ENCODE results near the gene SLC51A. TPM values are rescaled to one million over a fixed set of nuclear protein-coding genes. Genes with fewer than 3 reads are reported as not detected.
A peak's percentile ranks its signal among the peaks of the same experiment; 100 is the strongest.

SLC51A gene
- total and polyA plus RNA-seq, 9 of the 15 experiments (the other 6 are each of a cell fraction or from before 2014, with no cell fraction given) = 0.35 to 0.38 TPM; not detected in 7

GRCh38 chr3:196214783-196215441 is 1.4 kb upstream of the SLC51A start:
- BruUV-seq (replicated peaks) = no TSS peak
- TF ChIP-seq SP1 (CRISPR knock-in tag; IDR thresholded peaks at IDR 0.05) (no peak), ZBTB7A (IDR thresholded peaks at IDR 0.05; ENCODE audit: borderline replicate concordance, control insufficient read depth, low read depth, low read length) (peak; percentile 32; the same call in 1 of the 2 replicates)
- intact Hi-C loops (cut with micrococcal nuclease) (no loop called here), in situ Hi-C loops (cut with MboI) (loop anchor here (25.0 kb wide), 1 partner anchor 503 kb away; the partner anchor contains the start of gene MUC20)
- no peaks in the 10 kb centered on the region for H3K36me3 ChIP-seq (ENCODE audit: control insufficient read depth, insufficient read depth, low read length)
- H2AFZ ChIP-seq (ENCODE audit: low read depth, low read length) = no peak overlapping the region
- H3K4me3 ChIP-seq = no peak overlapping the region
- CTCF ChIA-PET (ENCODE audit: low intra/inter-chr PET ratio) = no interaction called here
- no peak for FAIRE-seq
- H3K9ac ChIP-seq (ENCODE audit: insufficient read depth in 1 of 2, low read depth in 2 of 2, low read length in 2 of 2) = peak overlapping the region in 1 of 2 experiments; percentile 60; a peak in 1 of 4 replicates
- H4K20me1 ChIP-seq (replicated peaks; ENCODE audit: control insufficient read depth, insufficient read depth, low read length) = no peaks in the 10 kb centered on the region
- no peaks in the 10 kb centered on the region for H3K27me3 ChIP-seq (ENCODE audit: control insufficient read depth in 2 of 2, insufficient read depth in 2 of 2, low read length in 2 of 2)
- ATAC-seq = no peak
- H3K9me1 ChIP-seq (ENCODE audit: control insufficient read depth, insufficient read depth, low read length) = no peaks in the 10 kb centered on the region
- WGBS (ENCODE audit: insufficient coverage, low coverage, missing lambda C conversion rate) = 59% methylated on average over 14 of the region's 16 CpGs
- POLR2A ChIA-PET = interaction anchor here (0.6 to 1.0 kb wide), 2 partner anchors 135 to 314 kb away, joined by 3 to 5 read pairs; no protein-coding TSS in a partner anchor
- H3K27ac ChIP-seq (ENCODE audit: extremely low read depth, low read depth, low read length) = no peak overlapping the region
- H3K4me2 ChIP-seq (ENCODE audit: insufficient read depth, low read length) = no peak overlapping the region
- H3K79me2 ChIP-seq (ENCODE audit: control insufficient read depth, insufficient read depth, low read length) = no peaks in the 10 kb centered on the region
- H3K9me3 ChIP-seq (replicated peaks; ENCODE audit: control insufficient read depth, insufficient read depth, low read depth, low read length) = no peaks in the 10 kb centered on the region
- DNase-seq (ENCODE audit: extremely low read depth in 1 of 4, low spot score in 3 of 4) = no peak
- peaks cover 2 to 41% of the 10 kb centered on the region in 2 experiments; a peak in 4 of 5 replicates for H3K4me1 ChIP-seq (replicated peaks in 1 of 2; ENCODE audit: control insufficient read depth in 2 of 2, insufficient read depth in 2 of 2, low read length in 2 of 2)

DNA sequence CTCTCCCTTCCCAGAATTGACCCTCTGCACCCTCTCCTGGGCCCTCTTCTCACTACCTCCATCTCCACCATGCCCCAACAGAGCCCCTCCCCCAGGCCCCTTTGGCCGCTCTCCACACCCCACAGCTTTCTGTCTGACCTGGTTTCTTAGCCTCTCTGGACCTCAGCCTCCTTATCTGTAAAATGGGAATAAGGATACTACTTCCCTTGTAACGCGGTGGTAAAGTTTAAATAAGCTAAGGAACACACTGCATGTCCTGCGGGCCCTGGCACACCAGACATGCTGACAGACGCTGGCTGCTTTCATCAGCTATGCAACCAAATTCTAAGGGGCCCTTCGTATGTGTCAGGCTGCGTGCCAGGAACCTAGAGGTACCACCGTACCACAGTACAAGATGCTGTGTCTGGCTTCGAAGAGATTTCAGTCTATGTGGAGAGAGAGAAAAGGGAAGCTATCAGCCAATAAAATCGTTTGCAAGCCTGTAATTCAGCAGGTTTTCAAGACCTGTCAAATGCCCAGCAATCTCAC is 777 bp upstream of the SLC51A start:
- Histone ChIP-seq H3K4me1 (replicated peaks in 1 of 2; ENCODE audit: control insufficient read depth in 2 of 2, insufficient read depth in 2 of 2, low read length in 2 of 2) (peaks cover 2 to 42% of the 10 kb centered on the region in 2 experiments; a peak in 4 of 5 replicates), H3K9me1 (ENCODE audit: control insufficient read depth, insufficient read depth, low read length) (no peaks in the 10 kb centered on the region), H4K20me1 (replicated peaks; ENCODE audit: control insufficient read depth, insufficient read depth, low read length) (no peaks in the 10 kb centered on the region), H3K9me3 (replicated peaks; ENCODE audit: control insufficient read depth, insufficient read depth, low read depth, low read length) (no peaks in the 10 kb centered on the region), H3K9ac (ENCODE audit: insufficient read depth in 1 of 2, low read depth in 2 of 2, low read length in 2 of 2) (no peak overlapping the region), H3K4me2 (ENCODE audit: insufficient read depth, low read length) (no peak overlapping the region), H3K36me3 (ENCODE audit: control insufficient read depth, insufficient read depth, low read length) (no peaks in the 10 kb centered on the region), H2AFZ (ENCODE audit: low read depth, low read length) (no peak overlapping the region), H3K79me2 (ENCODE audit: control insufficient read depth, insufficient read depth, low read length) (no peaks in the 10 kb centered on the region), H3K4me3 (no peak overlapping the region), H3K27me3 (ENCODE audit: control insufficient read depth in 2 of 2, insufficient read depth in 2 of 2, low read length in 2 of 2) (no peaks in the 10 kb centered on the region), H3K27ac (ENCODE audit: extremely low read depth, low read depth, low read length) (no peak overlapping the region)
- in situ Hi-C loops (cut with MboI) (loop anchor here (25.0 kb wide), 1 partner anchor 503 kb away; the partner anchor contains the start of gene MUC20), intact Hi-C loops (cut with micrococcal nuclease) (no loop called here)
- peak; percentile 52 for TF ChIP-seq RBM25 (IDR thresholded peaks at IDR 0.05; ENCODE audit: low read depth, low read length, severe bottlenecking)
- TF ChIP-seq KDM1A (IDR thresholded peaks at IDR 0.05) = peak in 1 of 2 experiments; percentile 41; a peak in 1 of 4 replicates
- no peak for TF ChIP-seq MAFF (IDR thresholded peaks at IDR 0.05; ENCODE audit: low read length)
- peak; percentile 59; the same call in 1 of the 2 replicates for TF ChIP-seq BCOR (IDR thresholded peaks at IDR 0.05)
- ChIA-PET POLR2A (interaction anchor here (0.6 to 1.0 kb wide), 3 partner anchors 10 to 313 kb away, joined by 3 to 5 read pairs (median 3); no protein-coding TSS in a partner anchor), CTCF (ENCODE audit: low intra/inter-chr PET ratio) (no interaction called here)
- 40% methylated on average over 10 of the region's 10 CpGs for WGBS (ENCODE audit: insufficient coverage, low coverage, missing lambda C conversion rate)
- BruUV-seq (replicated peaks) = no TSS peak
- FAIRE-seq (no peak), DNase-seq (ENCODE audit: extremely low read depth in 1 of 4, low spot score in 3 of 4) (no peak), ATAC-seq (no peak)

Data from K562 (cell line).